Tibial artery (tissue), 4 donors: Measurements from ENCODE around the gene SLC9B2.
A peak's percentile ranks its signal among the peaks of the same experiment; 100 is the strongest.

Source experiments
- DNase-seq, 2 donors: peaks; one replicate each; pipeline ENCODE4 v3.0.0-alpha.2; 2019
- H3K27ac ChIP-seq, 2 donors: fragments of 200-600 bp; sonication (generic) in 1 of 2; 1 replicate in 1 of 2; 2 replicates in 1 of 2; pipeline ENCODE4 v1.5.1; 2018 to 2019; ENCODE audit warnings: mild to moderate bottlenecking in 1 of 2
- H3K27me3 ChIP-seq, 2 donors: fragments of 200-600 bp; sonication (generic) in 1 of 2; one replicate each; pipeline versions ENCODE4 v1.5.1 to v1.6.0; 2016 to 2019
- H3K36me3 ChIP-seq, 3 donors: fragments of 200-600 bp; sonication (generic) in 2 of 3; one replicate each; pipeline ENCODE4 v1.5.1; 2016 to 2019; ENCODE audit warnings: mild to moderate bottlenecking in 2 of 3
- H3K4me1 ChIP-seq, 4 donors: fragments of 200-600 bp; sonication (generic) in 2 of 4; 1 replicate in 3 of 4; 2 replicates in 1 of 4; pipeline ENCODE4 v1.5.1; 2016 to 2019
- H3K4me3 ChIP-seq, 2 donors: fragments of 200-600 bp; sonication (generic) in 1 of 2; 1 replicate in 1 of 2; 2 replicates in 1 of 2; pipeline ENCODE4 v1.5.1; 2018 to 2019; ENCODE audit warnings: mild to moderate bottlenecking in 2 of 2
- H3K9me3 ChIP-seq, 3 donors: fragments of 200-600 bp; sonication (generic) in 1 of 3; one replicate each; pipeline ENCODE4 v1.5.1; 2016 to 2019
- CTCF ChIP-seq, 2 experiments: fragments of 200-600 bp in 1 of 2; fragments of 450-650 bp in 1 of 2; IDR thresholded peaks; one replicate each; pipeline ENCODE4 v1.5.1; 2017 to 2019; ENCODE audit warnings: antibody characterized with exemption in 2 of 2, mild to moderate bottlenecking in 1 of 2, moderate library complexity in 1 of 2
- intact Hi-C: fragments of 100-400 bp; cut with DNase I; formaldehyde crosslinking; loops from one replicate; pipeline ENCODE4 v1.15.0; 2023; ENCODE audit warnings: low total_unique reads

The SLC9B2 gene

GRCh38 chr4:103029300-103029699 lies 47.3 kb downstream of the SLC9B2 start:
- H3K4me3 ChIP-seq, result no peak overlapping the region
- TF ChIP-seq CTCF (IDR thresholded peaks at IDR 0.05), result no peak
- no peak overlapping the region for H3K27ac ChIP-seq
- H3K27me3 ChIP-seq, result no peaks in the 10 kb centered on the region
- intact Hi-C loops, result no loop called here
- peaks cover 0 to 4% (median 0%) of the 10 kb centered on the region in 3 donors for H3K36me3 ChIP-seq
- H3K4me1 ChIP-seq, result no peaks in the 10 kb centered on the region
- DNase-seq, result no peak
- no peaks in the 10 kb centered on the region for H3K9me3 ChIP-seq

- intact Hi-C loops, result no loop called here
- Histone ChIP-seq H3K4me3 (no peak overlapping the region), H3K4me1 (no peaks in the 10 kb centered on the region), H3K27me3 (no peaks in the 10 kb centered on the region), H3K36me3 (peaks cover 0 to 4% (median 0%) of the 10 kb centered on the region in 3 donors), H3K9me3 (no peaks in the 10 kb centered on the region), H3K27ac (no peak overlapping the region)
- DNase-seq, result no peak
- no peak for TF ChIP-seq CTCF (IDR thresholded peaks at IDR 0.05)
Measured at GRCh38 chr4:103026868-103027267, 49.7 kb downstream of the SLC9B2 start.

GRCh38 chr4:103024996-103025395 lies 51.6 kb downstream of the SLC9B2 start:
- no peak for DNase-seq
- Histone ChIP-seq H3K9me3 (no peaks in the 10 kb centered on the region), H3K4me1 (no peaks in the 10 kb centered on the region), H3K4me3 (no peak overlapping the region), H3K27me3 (no peaks in the 10 kb centered on the region), H3K36me3 (peaks cover 0 to 4% (median 0%) of the 10 kb centered on the region in 3 donors), H3K27ac (no peak overlapping the region)
- intact Hi-C loops, result no loop called here
- no peak for TF ChIP-seq CTCF (IDR thresholded peaks at IDR 0.05)

- peaks cover 0 to 4% (median 0%) of the 10 kb centered on the region in 3 donors for H3K36me3 ChIP-seq
- no peaks in the 10 kb centered on the region for H3K27me3 ChIP-seq
- no peak for TF ChIP-seq CTCF (IDR thresholded peaks at IDR 0.05)
- DNase-seq, result no peak
- H3K9me3 ChIP-seq, result no peaks in the 10 kb centered on the region
- peaks cover 0 to 7% (median 3%) of the 10 kb centered on the region in 4 donors for H3K4me1 ChIP-seq
- intact Hi-C loops, result no loop called here
- H3K4me3 ChIP-seq, result no peak overlapping the region
- peak overlapping the region in 1 of 2 donors; percentile 92 for H3K27ac ChIP-seq
Measured at GRCh38 chr4:103021120-103021519, 55.4 kb downstream of the SLC9B2 start.

GRCh38 chr4:103019308-103020124 lies 57.0 kb downstream of the SLC9B2 start, which contains the start of gene SLC9B1:
Gene SLC9B1, minus strand, starts transcription at chr4:103019705. Its CDS starts 27,994 bp downstream, at chr4:102991711.
- peak; percentile 97 to 98 for DNase-seq
- intact Hi-C loops, result loop anchor here (5.0 kb wide), 2 partner anchors 152 to 192 kb away; partner anchors contain the start of genes CISD2 and UBE2D3
- H3K4me3 ChIP-seq, result peak within 1 kb of the TSS; percentile 54 to 55

More at GRCh38 chr4:103019308-103020124, 57.0 kb downstream of the SLC9B2 start, which contains the start of gene SLC9B1:
- no peaks in the 10 kb centered on the region for H3K27me3 ChIP-seq
- no peaks in the 10 kb centered on the region for H3K36me3 ChIP-seq
- H3K4me1 ChIP-seq, result peaks cover 0 to 7% (median 3%) of the 10 kb centered on the region in 4 donors
- H3K27ac ChIP-seq, result peak within 1 kb of the TSS; percentile 86 to 92
- no peaks in the 10 kb centered on the region for H3K9me3 ChIP-seq
- no peak for TF ChIP-seq CTCF (IDR thresholded peaks at IDR 0.05)
